ENCODE results near the gene RACGAP1. TPM values are rescaled to one million over a fixed set of nuclear protein-coding genes. Genes with fewer than 3 reads are reported as not detected.

Gene RACGAP1
- total and polyA plus RNA-seq, 2 of the 8 experiments (the other 6 are each of a cell fraction or from before 2014, with no cell fraction given): 18.0 to 66.3 TPM

GRCh38 chr12:49965836-49966235 is 59.5 kb downstream of the RACGAP1 start (continued):
- TF ChIP-seq, protein P1, sequence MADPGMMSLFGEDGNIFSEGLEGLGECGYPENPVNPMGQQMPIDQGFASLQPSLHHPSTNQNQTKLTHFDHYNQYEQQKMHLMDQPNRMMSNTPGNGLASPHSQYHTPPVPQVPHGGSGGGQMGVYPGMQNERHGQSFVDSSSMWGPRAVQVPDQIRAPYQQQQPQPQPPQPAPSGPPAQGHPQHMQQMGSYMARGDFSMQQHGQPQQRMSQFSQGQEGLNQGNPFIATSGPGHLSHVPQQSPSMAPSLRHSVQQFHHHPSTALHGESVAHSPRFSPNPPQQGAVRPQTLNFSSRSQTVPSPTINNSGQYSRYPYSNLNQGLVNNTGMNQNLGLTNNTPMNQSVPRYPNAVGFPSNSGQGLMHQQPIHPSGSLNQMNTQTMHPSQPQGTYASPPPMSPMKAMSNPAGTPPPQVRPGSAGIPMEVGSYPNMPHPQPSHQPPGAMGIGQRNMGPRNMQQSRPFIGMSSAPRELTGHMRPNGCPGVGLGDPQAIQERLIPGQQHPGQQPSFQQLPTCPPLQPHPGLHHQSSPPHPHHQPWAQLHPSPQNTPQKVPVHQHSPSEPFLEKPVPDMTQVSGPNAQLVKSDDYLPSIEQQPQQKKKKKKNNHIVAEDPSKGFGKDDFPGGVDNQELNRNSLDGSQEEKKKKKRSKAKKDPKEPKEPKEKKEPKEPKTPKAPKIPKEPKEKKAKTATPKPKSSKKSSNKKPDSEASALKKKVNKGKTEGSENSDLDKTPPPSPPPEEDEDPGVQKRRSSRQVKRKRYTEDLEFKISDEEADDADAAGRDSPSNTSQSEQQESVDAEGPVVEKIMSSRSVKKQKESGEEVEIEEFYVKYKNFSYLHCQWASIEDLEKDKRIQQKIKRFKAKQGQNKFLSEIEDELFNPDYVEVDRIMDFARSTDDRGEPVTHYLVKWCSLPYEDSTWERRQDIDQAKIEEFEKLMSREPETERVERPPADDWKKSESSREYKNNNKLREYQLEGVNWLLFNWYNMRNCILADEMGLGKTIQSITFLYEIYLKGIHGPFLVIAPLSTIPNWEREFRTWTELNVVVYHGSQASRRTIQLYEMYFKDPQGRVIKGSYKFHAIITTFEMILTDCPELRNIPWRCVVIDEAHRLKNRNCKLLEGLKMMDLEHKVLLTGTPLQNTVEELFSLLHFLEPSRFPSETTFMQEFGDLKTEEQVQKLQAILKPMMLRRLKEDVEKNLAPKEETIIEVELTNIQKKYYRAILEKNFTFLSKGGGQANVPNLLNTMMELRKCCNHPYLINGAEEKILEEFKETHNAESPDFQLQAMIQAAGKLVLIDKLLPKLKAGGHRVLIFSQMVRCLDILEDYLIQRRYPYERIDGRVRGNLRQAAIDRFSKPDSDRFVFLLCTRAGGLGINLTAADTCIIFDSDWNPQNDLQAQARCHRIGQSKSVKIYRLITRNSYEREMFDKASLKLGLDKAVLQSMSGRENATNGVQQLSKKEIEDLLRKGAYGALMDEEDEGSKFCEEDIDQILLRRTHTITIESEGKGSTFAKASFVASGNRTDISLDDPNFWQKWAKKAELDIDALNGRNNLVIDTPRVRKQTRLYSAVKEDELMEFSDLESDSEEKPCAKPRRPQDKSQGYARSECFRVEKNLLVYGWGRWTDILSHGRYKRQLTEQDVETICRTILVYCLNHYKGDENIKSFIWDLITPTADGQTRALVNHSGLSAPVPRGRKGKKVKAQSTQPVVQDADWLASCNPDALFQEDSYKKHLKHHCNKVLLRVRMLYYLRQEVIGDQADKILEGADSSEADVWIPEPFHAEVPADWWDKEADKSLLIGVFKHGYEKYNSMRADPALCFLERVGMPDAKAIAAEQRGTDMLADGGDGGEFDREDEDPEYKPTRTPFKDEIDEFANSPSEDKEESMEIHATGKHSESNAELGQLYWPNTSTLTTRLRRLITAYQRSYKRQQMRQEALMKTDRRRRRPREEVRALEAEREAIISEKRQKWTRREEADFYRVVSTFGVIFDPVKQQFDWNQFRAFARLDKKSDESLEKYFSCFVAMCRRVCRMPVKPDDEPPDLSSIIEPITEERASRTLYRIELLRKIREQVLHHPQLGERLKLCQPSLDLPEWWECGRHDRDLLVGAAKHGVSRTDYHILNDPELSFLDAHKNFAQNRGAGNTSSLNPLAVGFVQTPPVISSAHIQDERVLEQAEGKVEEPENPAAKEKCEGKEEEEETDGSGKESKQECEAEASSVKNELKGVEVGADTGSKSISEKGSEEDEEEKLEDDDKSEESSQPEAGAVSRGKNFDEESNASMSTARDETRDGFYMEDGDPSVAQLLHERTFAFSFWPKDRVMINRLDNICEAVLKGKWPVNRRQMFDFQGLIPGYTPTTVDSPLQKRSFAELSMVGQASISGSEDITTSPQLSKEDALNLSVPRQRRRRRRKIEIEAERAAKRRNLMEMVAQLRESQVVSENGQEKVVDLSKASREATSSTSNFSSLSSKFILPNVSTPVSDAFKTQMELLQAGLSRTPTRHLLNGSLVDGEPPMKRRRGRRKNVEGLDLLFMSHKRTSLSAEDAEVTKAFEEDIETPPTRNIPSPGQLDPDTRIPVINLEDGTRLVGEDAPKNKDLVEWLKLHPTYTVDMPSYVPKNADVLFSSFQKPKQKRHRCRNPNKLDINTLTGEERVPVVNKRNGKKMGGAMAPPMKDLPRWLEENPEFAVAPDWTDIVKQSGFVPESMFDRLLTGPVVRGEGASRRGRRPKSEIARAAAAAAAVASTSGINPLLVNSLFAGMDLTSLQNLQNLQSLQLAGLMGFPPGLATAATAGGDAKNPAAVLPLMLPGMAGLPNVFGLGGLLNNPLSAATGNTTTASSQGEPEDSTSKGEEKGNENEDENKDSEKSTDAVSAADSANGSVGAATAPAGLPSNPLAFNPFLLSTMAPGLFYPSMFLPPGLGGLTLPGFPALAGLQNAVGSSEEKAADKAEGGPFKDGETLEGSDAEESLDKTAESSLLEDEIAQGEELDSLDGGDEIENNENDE (IDR thresholded peaks at IDR 0.05; ENCODE audit: insufficient replicate concordance, low read length): no peak
- TF ChIP-seq CHD1 (IDR thresholded peaks at IDR 0.05; ENCODE audit: low read depth, low read length) (no peak), CHD2 (IDR thresholded peaks at IDR 0.05; ENCODE audit: low read length) (no peak), SP1 (IDR thresholded peaks at IDR 0.05; ENCODE audit: low read depth, low read length) (no peak), TBP (IDR thresholded peaks at IDR 0.05; ENCODE audit: low read depth, low read length) (no peak), ATF2 (IDR thresholded peaks at IDR 0.05; ENCODE audit: low read length) (no peak), JUN (IDR thresholded peaks at IDR 0.05; ENCODE audit: low read depth, low read length) (no peak)
